Keratinocyte (primary cell): Measurements from ENCODE around the gene GFI1. TPM values are rescaled to one million over a fixed set of nuclear protein-coding genes. Genes with fewer than 3 reads are reported as not detected.

Source experiments
- DNase-seq: peaks from one replicate; pipeline ENCODE4 v3.0.0-alpha.2; 2011; ENCODE audit warnings: low read depth, missing footprints, low spot score
- FAIRE-seq: peaks from 2 replicates; lab custom pipeline; 2011; peaks lifted over from hg19 to GRCh38; lab: Jason Lieb, UNC
- H2AFZ ChIP-seq: 2 replicates; pipeline ENCODE4 v1.6.0; 2012; ENCODE audit warnings: low read length, control low read depth, inconsistent platforms; ENCODE audit not compliant: control insufficient read depth
- H3K27ac ChIP-seq: 2 replicates; pipeline ENCODE4 v1.5.1; 2011; ENCODE audit warnings: low read length; ENCODE audit not compliant: control insufficient read depth, insufficient read depth
- H3K27me3 ChIP-seq: 3 replicates; pipeline ENCODE4 v1.6.0; 2011; ENCODE audit warnings: low read length; ENCODE audit not compliant: control insufficient read depth, insufficient read depth; ENCODE audit errors: extremely low read depth
- H3K36me3 ChIP-seq, 2 experiments: 2 replicates in 1 of 2; 3 replicates in 1 of 2; pipeline ENCODE4 v1.5.1; 2011; ENCODE audit warnings: low read length in 2 of 2, mild to moderate bottlenecking in 1 of 2; ENCODE audit not compliant: control insufficient read depth in 2 of 2, insufficient read depth in 2 of 2; ENCODE audit errors: extremely low read depth in 1 of 2
- H3K4me1 ChIP-seq: 3 replicates; pipeline ENCODE4 v1.5.1; 2011; ENCODE audit warnings: low read length; ENCODE audit not compliant: control insufficient read depth, insufficient read depth; ENCODE audit errors: extremely low read depth
- H3K4me2 ChIP-seq: 3 replicates; pipeline ENCODE4 v1.6.0; 2011; ENCODE audit warnings: low read depth, low read length; ENCODE audit not compliant: control insufficient read depth, insufficient read depth; ENCODE audit errors: extremely low read depth
- H3K4me3 ChIP-seq, 3 experiments: fragments of 200-600 bp in 1 of 3; sonication (generic) in 1 of 3; 2 replicates in 2 of 3; 3 replicates in 1 of 3; pipeline ENCODE4 v1.5.1; 2011 to 2016; ENCODE audit warnings: low read length in 3 of 3, mild to moderate bottlenecking in 3 of 3, control low read depth in 2 of 3, inconsistent platforms in 1 of 3, low read depth in 1 of 3, mixed read lengths in 1 of 3, mixed run types in 1 of 3, moderate library complexity in 1 of 3; ENCODE audit not compliant: control insufficient read depth in 2 of 3, insufficient read depth in 2 of 3; ENCODE audit errors: extremely low read depth in 1 of 3
- H3K79me2 ChIP-seq: 2 replicates; pipeline ENCODE4 v1.6.0; 2012; ENCODE audit warnings: low read length; ENCODE audit not compliant: control insufficient read depth, insufficient read depth
- H3K9ac ChIP-seq: 3 replicates; pipeline ENCODE4 v1.6.0; 2011; ENCODE audit warnings: low read length; ENCODE audit not compliant: control insufficient read depth, insufficient read depth; ENCODE audit errors: extremely low read depth
- H3K9me1 ChIP-seq: 3 replicates; pipeline ENCODE4 v1.6.0; 2011; ENCODE audit warnings: low read length; ENCODE audit not compliant: control insufficient read depth, insufficient read depth; ENCODE audit errors: extremely low read depth
- H3K9me3 ChIP-seq: 2 replicates; pipeline ENCODE4 v1.5.1; 2012; ENCODE audit warnings: low read depth, low read length; ENCODE audit not compliant: control insufficient read depth
- H4K20me1 ChIP-seq: 3 replicates; pipeline ENCODE4 v1.6.0; 2011; ENCODE audit warnings: low read length; ENCODE audit not compliant: control insufficient read depth, insufficient read depth; ENCODE audit errors: extremely low read depth
- EZH2 ChIP-seq: IDR thresholded peaks from one replicate; pipeline ENCODE4 v1.6.1; 2012; ENCODE audit warnings: inconsistent platforms, mild to moderate bottlenecking, low read length, moderate library complexity
- dilution Hi-C: fragments of 300-500 bp; cut with MboI; formaldehyde crosslinking; loops from one replicate; pipeline ENCODE4 v1.7.0; 2020; ENCODE audit warnings: low sequenced_read_pairs; ENCODE audit not compliant: extremely low pct_ligation_motif_present
- polyA plus RNA-seq, 5 experiments: library from polyadenylated mRNA; depleted of rRNA in 3 of 5; stranded (reverse) in 3 of 5; stranded (forward) in 1 of 5; unstranded in 1 of 5; fragments of >200 nt; gene quantifications; 1 replicate in 1 of 5; 2 replicates in 3 of 5; 3 replicates in 1 of 5; pipeline versions ENCODE4 v1.2.1 to v1.2.3, GENCODE V29; 2011 to 2012; ENCODE audit warnings: missing spikeins in 2 of 5, low read depth in 1 of 5, low replicate concordance in 1 of 5
- TF ChIP-seq, protein P1 (sequence below), 3 experiments: IDR thresholded peaks in 1 of 3; conservative IDR thresholded peaks in 1 of 3; optimal IDR thresholded peaks in 1 of 3; 2 replicates in 2 of 3; 3 replicates in 1 of 3; pipeline versions ENCODE3 to v1.5.1; 2011; ENCODE audit warnings: low read length in 3 of 3, mild to moderate bottlenecking in 3 of 3, moderate library complexity in 2 of 3, control low read depth in 1 of 3, inconsistent platforms in 1 of 3; ENCODE audit not compliant: insufficient read depth in 2 of 3; ENCODE audit errors: extremely low read depth in 1 of 3

Gene GFI1
- polyA plus RNA-seq, 1 donor (not counting 4 experiments of a cell fraction or from before 2014, with no cell fraction given), result 0.17 TPM

DNA sequence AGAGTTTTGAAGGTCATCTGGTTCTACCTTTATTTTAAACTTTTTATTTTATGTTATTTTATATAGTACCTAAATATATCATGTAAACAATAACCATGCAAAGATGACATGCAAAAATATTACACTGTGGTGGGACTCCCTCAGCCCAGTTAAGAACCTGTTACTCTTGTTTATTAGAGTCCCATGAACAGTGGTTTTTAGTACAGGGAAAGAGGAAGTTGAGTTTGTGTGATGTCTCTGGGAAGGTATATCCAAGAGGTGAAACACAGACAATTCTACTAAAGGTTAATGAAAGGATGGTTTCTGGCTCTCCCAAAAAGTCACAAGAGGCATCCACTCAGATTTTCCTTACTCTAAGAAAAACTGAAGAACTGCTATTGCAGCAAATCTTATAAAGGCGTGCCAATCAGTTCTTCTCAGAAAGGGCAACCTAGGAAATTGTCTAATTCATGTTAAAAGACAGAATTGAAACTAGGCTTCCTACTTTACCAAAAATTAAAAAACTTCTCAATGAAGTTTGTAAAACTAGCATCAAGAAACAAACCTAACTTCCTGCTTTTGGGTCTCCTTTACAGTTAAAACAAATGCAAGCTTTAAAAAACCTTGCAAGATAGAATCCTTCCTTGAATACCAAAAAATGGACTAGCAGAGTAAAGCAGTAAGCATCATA is 19.9 kb downstream of the GFI1 start:
- no peaks in the 10 kb centered on the region for H3K36me3 ChIP-seq
- FAIRE-seq, result no peak
- no peaks in the 10 kb centered on the region for H3K9me3 ChIP-seq
- H3K4me2 ChIP-seq, result no peak overlapping the region
- H3K79me2 ChIP-seq, result no peaks in the 10 kb centered on the region
- no peaks in the 10 kb centered on the region for H3K27me3 ChIP-seq
- TF ChIP-seq, protein P1, sequence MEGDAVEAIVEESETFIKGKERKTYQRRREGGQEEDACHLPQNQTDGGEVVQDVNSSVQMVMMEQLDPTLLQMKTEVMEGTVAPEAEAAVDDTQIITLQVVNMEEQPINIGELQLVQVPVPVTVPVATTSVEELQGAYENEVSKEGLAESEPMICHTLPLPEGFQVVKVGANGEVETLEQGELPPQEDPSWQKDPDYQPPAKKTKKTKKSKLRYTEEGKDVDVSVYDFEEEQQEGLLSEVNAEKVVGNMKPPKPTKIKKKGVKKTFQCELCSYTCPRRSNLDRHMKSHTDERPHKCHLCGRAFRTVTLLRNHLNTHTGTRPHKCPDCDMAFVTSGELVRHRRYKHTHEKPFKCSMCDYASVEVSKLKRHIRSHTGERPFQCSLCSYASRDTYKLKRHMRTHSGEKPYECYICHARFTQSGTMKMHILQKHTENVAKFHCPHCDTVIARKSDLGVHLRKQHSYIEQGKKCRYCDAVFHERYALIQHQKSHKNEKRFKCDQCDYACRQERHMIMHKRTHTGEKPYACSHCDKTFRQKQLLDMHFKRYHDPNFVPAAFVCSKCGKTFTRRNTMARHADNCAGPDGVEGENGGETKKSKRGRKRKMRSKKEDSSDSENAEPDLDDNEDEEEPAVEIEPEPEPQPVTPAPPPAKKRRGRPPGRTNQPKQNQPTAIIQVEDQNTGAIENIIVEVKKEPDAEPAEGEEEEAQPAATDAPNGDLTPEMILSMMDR (optimal IDR thresholded peaks at IDR 0.05 in 1 of 3, IDR thresholded peaks at IDR 0.05 in 1 of 3, conservative IDR thresholded peaks at IDR 0.05 in 1 of 3; ENCODE audit: extremely low read depth in 1 of 3, insufficient read depth in 2 of 3, low read length in 3 of 3), result no peak
- no peak for TF ChIP-seq EZH2
- dilution Hi-C loops, result no loop called here
- no peak overlapping the region for H3K9ac ChIP-seq
- H4K20me1 ChIP-seq, result no peaks in the 10 kb centered on the region
- no peaks in the 10 kb centered on the region for H3K9me1 ChIP-seq
- DNase-seq, result no peak
- no peak overlapping the region for H2AFZ ChIP-seq
- no peaks in the 10 kb centered on the region for H3K4me1 ChIP-seq
- H3K4me3 ChIP-seq, result no peak overlapping the region
- no peak overlapping the region for H3K27ac ChIP-seq

DNA sequence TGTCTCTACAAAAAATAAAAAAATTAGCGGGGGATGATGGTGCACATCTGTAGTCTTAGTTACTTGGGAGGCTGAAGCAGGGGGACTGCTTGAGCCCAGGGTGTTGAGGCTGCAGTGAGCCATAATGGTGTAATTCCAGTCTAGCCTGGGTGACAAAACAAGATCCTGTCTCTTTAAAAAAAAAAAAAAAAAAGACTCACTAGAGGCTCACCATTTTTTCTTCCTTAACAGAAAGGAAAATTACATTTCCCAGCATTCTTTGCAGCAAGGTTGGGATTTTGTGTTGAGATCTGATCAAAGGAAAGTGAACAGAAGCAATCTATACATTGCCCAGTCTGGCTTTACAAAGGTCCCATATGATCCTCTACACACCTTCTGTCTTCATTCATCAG is 21.5 kb downstream of the GFI1 start:
- Histone ChIP-seq H3K4me2 (no peak overlapping the region), H3K27ac (no peak overlapping the region), H3K79me2 (no peaks in the 10 kb centered on the region), H2AFZ (no peak overlapping the region), H3K4me3 (no peak overlapping the region), H3K4me1 (no peaks in the 10 kb centered on the region), H3K36me3 (no peaks in the 10 kb centered on the region), H3K9ac (no peak overlapping the region), H3K9me3 (no peaks in the 10 kb centered on the region), H4K20me1 (no peaks in the 10 kb centered on the region), H3K27me3 (no peaks in the 10 kb centered on the region), H3K9me1 (no peaks in the 10 kb centered on the region)
- DNase-seq (no peak), FAIRE-seq (no peak)
- dilution Hi-C loops, result no loop called here
- TF ChIP-seq, protein P1 (optimal IDR thresholded peaks at IDR 0.05 in 1 of 3, IDR thresholded peaks at IDR 0.05 in 1 of 3, conservative IDR thresholded peaks at IDR 0.05 in 1 of 3; ENCODE audit: extremely low read depth in 1 of 3, insufficient read depth in 2 of 3, low read length in 3 of 3), result no peak
- no peak for TF ChIP-seq EZH2
